CD4-positive, alpha-beta T cell (primary cell): ENCODE data around the gene YY1. TPM values are rescaled to one million over a fixed set of nuclear protein-coding genes. Genes with fewer than 3 reads are reported as not detected.

Source experiments
- ATAC-seq: fragments of 200-7000 bp; cut with Tn5 transposase; one replicate; pipeline ENCODE4 v1.10.0; 2022; ENCODE audit warnings: mild to moderate bottlenecking; ENCODE audit not compliant: poor library complexity
- CTCF ChIA-PET: fragments of 350-600 bp; sonication (Branson Sonifier 250); formaldehyde crosslinking; loops from one replicate; lab custom pipeline; 2021; ENCODE audit warnings: antibody characterized with exemption, inconsistent platforms; lab: Charles Lee
- POLR2A ChIA-PET: fragments of 350-600 bp; sonication (Branson Sonifier 250); formaldehyde crosslinking; loops from one replicate; lab custom pipeline; 2021; ENCODE audit warnings: antibody characterized with exemption, inconsistent platforms; lab: Charles Lee
- DNase-seq, 14 experiments: peaks; one replicate each; pipeline ENCODE4 v3.0.0-alpha.2; 2013 to 2020; ENCODE audit warnings: mixed read lengths in 2 of 14
- H3K27ac ChIP-seq, 2 donors: one replicate each; pipeline versions ENCODE4 v1.5.1 to v1.7.0; 2013; ENCODE audit warnings: low read length in 2 of 2, low read depth in 1 of 2, mild to moderate bottlenecking in 1 of 2
- H3K27me3 ChIP-seq, 2 experiments: 1 replicate in 1 of 2; 2 replicates in 1 of 2; pipeline versions ENCODE4 v1.6.1 to v1.7.0; 2013; ENCODE audit warnings: low read length in 2 of 2, control low read depth in 1 of 2, mild to moderate bottlenecking in 1 of 2, moderate library complexity in 1 of 2; ENCODE audit not compliant: insufficient read depth in 2 of 2, control insufficient read depth in 1 of 2
- H3K36me3 ChIP-seq: one replicate; pipeline ENCODE4 v1.6.1; 2013; ENCODE audit warnings: low read length, control low read depth; ENCODE audit not compliant: insufficient read depth
- H3K4me1 ChIP-seq: one replicate; pipeline ENCODE4 v1.6.1; 2013; ENCODE audit warnings: low read length, control low read depth; ENCODE audit not compliant: insufficient read depth
- H3K4me3 ChIP-seq: one replicate; pipeline ENCODE4 v1.5.1; 2013; ENCODE audit warnings: mild to moderate bottlenecking, low read length, moderate library complexity
- H3K9me3 ChIP-seq, 2 experiments: 1 replicate in 1 of 2; 2 replicates in 1 of 2; pipeline versions ENCODE4 v1.6.1 to v1.7.0; 2013; ENCODE audit warnings: low read length in 2 of 2, mild to moderate bottlenecking in 2 of 2, control low read depth in 1 of 2, moderate library complexity in 1 of 2; ENCODE audit not compliant: control insufficient read depth in 1 of 2, insufficient read depth in 1 of 2
- H3K27ac Mint-ChIP-seq: one replicate; pipeline ENCODE4 v1.8.0; 2020; ENCODE audit warnings: mixed read lengths
- H3K27me3 Mint-ChIP-seq: one replicate; pipeline ENCODE4 v1.8.0; 2021; ENCODE audit warnings: mixed read lengths
- H3K36me3 Mint-ChIP-seq: one replicate; pipeline ENCODE4 v1.8.0; 2021; ENCODE audit warnings: low read depth, mixed read lengths
- H3K4me1 Mint-ChIP-seq: one replicate; pipeline ENCODE4 v1.8.0; 2021; ENCODE audit warnings: low read depth, mixed read lengths
- H3K4me3 Mint-ChIP-seq: one replicate; pipeline ENCODE4 v1.8.0; 2020; ENCODE audit warnings: mild to moderate bottlenecking, mixed read lengths
- H3K9me3 Mint-ChIP-seq: one replicate; pipeline ENCODE4 v1.8.0; 2020; ENCODE audit warnings: mixed read lengths
- intact Hi-C, 2 experiments: fragments of 100-400 bp; cut with DNase I in 1 of 2; cut with micrococcal nuclease in 1 of 2; formaldehyde crosslinking; loops; one replicate each; pipeline versions ENCODE4 v1.15.1 to v1.9.0; 2023 to 2025; cut with DNase I, micrococcal nuclease
- total RNA-seq, 174 experiments: library from RNA in 2 of 174; stranded (reverse) in 2 of 174; gene quantifications; one replicate each; pipeline ENCODE4 v1.2.3 and lab custom pipeline; 2021 to 2026
- TF ChIP-seq, protein P1 (sequence below): fragments of 200-600 bp; IDR thresholded peaks from one replicate; pipeline ENCODE4 v1.8.0; 2022; ENCODE audit warnings: antibody characterized with exemption, mild to moderate bottlenecking

Gene YY1
- total RNA-seq, 2 experiments from 2014 or later: 68.9 to 70.4 TPM

GRCh38 chr14:100252684-100253083, 13.7 kb downstream of the YY1 start:
- ChIA-PET POLR2A (no interaction called here), CTCF (no interaction called here)
- Mint-ChIP-seq H3K9me3 (no peaks in the 10 kb centered on the region), H3K4me3 (peak overlapping the region; percentile 9), H3K27me3 (no peaks in the 10 kb centered on the region), H3K36me3 (peaks cover 21% of the 10 kb centered on the region), H3K4me1 (peaks cover 77% of the 10 kb centered on the region), H3K27ac (peak overlapping the region; percentile 5)
- no peak overlapping the region for H3K27ac ChIP-seq
- intact Hi-C loops: no loop called here
- DNase-seq: no peak
- TF ChIP-seq, protein P1, sequence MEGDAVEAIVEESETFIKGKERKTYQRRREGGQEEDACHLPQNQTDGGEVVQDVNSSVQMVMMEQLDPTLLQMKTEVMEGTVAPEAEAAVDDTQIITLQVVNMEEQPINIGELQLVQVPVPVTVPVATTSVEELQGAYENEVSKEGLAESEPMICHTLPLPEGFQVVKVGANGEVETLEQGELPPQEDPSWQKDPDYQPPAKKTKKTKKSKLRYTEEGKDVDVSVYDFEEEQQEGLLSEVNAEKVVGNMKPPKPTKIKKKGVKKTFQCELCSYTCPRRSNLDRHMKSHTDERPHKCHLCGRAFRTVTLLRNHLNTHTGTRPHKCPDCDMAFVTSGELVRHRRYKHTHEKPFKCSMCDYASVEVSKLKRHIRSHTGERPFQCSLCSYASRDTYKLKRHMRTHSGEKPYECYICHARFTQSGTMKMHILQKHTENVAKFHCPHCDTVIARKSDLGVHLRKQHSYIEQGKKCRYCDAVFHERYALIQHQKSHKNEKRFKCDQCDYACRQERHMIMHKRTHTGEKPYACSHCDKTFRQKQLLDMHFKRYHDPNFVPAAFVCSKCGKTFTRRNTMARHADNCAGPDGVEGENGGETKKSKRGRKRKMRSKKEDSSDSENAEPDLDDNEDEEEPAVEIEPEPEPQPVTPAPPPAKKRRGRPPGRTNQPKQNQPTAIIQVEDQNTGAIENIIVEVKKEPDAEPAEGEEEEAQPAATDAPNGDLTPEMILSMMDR: no peak
- no peaks in the 10 kb centered on the region for H3K27me3 ChIP-seq
- peaks cover 3% of the 10 kb centered on the region for H3K36me3 ChIP-seq
- H3K4me1 ChIP-seq: peaks cover 80% of the 10 kb centered on the region
- no peak overlapping the region for H3K4me3 ChIP-seq
- no peak for ATAC-seq
- H3K9me3 ChIP-seq: no peaks in the 10 kb centered on the region

DNA sequence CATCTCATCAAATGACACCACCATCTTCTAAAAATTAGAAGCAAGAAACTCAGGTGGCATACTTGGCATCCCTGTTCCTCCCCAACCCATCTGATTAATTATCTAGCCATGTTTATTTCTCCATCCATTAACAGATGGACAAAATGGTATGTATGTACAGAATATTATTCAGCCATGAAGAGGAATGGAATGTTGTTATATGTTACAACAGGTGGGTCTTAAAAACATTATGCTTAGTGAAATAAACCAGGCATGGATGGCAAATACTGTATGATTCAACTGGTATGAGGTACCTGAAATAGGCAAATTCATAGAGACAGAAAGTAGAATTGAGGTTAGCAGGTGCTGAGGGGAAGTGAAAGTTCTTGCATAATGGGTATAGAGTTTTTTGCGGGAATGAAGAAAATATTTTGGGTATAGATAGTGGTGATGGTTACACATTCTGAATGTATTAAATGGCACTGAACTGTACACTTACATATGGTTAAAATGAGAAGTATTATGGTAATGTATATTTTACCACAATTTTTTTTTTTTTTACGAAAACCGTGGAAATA, 17.5 kb downstream of the YY1 start:
- Histone ChIP-seq H3K27me3 (no peaks in the 10 kb centered on the region), H3K27ac (no peak overlapping the region), H3K36me3 (no peaks in the 10 kb centered on the region), H3K4me3 (no peak overlapping the region), H3K4me1 (peaks cover 80% of the 10 kb centered on the region), H3K9me3 (no peaks in the 10 kb centered on the region)
- Mint-ChIP-seq H3K4me1 (peaks cover 83% of the 10 kb centered on the region), H3K27ac (peak overlapping the region; percentile 74), H3K4me3 (peak overlapping the region; percentile 1), H3K36me3 (peaks cover 16% of the 10 kb centered on the region), H3K27me3 (no peaks in the 10 kb centered on the region), H3K9me3 (no peaks in the 10 kb centered on the region)
- ChIA-PET CTCF (no interaction called here), POLR2A (no interaction called here)
- no peak for DNase-seq
- TF ChIP-seq, protein P1: no peak
- no peak for ATAC-seq
- intact Hi-C loops: no loop called here

DNA sequence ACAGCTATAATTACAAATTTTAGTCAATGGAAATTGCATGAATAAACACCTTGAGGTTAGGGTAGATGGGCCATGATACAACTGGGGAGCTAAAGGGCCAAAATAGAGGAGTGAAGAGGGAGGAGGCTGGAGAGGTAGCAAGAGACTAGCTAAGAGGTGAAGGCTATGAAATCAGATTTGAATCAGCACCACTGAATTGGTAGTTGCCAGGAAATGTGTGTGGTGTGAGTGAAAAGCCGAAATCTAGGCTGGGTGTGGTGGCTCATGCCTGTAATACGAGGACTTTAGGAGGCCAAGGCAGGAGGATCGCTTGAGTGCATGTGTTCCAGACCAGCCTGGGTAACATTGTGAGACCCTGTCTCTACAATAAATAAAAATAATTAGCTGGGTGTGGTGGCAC, 22.7 kb downstream of the YY1 start:
- intact Hi-C loops: loop anchor here in 1 of 2 experiments (2.0 kb wide), 1 partner anchor 15 kb away; no protein-coding TSS in a partner anchor
- peak overlapping the region; percentile 9 for H3K4me3 Mint-ChIP-seq
- H3K9me3 Mint-ChIP-seq: no peaks in the 10 kb centered on the region
- Histone ChIP-seq H3K27me3 (no peaks in the 10 kb centered on the region), H3K27ac (no peak overlapping the region), H3K36me3 (peaks cover 34% of the 10 kb centered on the region), H3K4me3 (no peak overlapping the region), H3K4me1 (peaks cover 76% of the 10 kb centered on the region), H3K9me3 (no peaks in the 10 kb centered on the region)
- ATAC-seq: peak; percentile 56
- CTCF ChIA-PET: interaction anchor here (1.1 kb wide), 1 partner anchor 24 kb away, joined by 4 read pairs; no protein-coding TSS in a partner anchor
- TF ChIP-seq, protein P1: no peak
- POLR2A ChIA-PET: interaction anchor here (1.1 to 2.3 kb wide), 2 partner anchors 20 to 23 kb away, joined by 3 to 7 read pairs; no protein-coding TSS in a partner anchor
- peaks cover 57% of the 10 kb centered on the region for H3K36me3 Mint-ChIP-seq
- H3K27me3 Mint-ChIP-seq: no peaks in the 10 kb centered on the region
- H3K27ac Mint-ChIP-seq: peak overlapping the region; percentile 52
- H3K4me1 Mint-ChIP-seq: peaks cover 90% of the 10 kb centered on the region
- DNase-seq: no peak
